ENCODE measurements around the gene NFIA. TPM values are rescaled to one million over a fixed set of nuclear protein-coding genes. Genes with fewer than 3 reads are reported as not detected.
A peak's percentile ranks its signal among the peaks of the same experiment; 100 is the strongest.
"Not testable (repeated sequence)": the region's sequence is repeated elsewhere in the genome, so short reads cannot be mapped to it uniquely, and the experiment has no call there.

NFIA gene
- total and polyA plus RNA-seq, 5 donors = 15.9 to 127 (median 108) TPM

DNA sequence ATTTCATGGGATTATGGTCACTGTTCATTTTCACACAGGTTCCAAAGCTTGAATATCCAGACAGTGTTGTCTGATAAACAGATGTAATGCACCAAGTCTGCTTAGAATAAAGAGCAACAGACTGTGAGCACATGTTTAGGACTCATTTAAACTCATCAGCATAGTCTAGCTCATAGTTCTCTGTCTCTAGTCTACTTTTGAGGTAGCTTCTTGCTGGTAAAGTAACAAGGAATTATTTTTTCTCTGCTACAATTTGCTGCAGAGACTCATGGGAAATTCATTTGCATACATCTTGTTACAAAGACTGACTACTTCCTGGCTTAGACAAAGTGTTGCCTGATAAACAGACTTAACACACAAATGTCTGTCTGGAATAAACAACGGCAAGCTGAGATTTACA, 187.2 kb downstream of the NFIA start:
- intact Hi-C loops (cut with DNase I) = no loop called here

DNA sequence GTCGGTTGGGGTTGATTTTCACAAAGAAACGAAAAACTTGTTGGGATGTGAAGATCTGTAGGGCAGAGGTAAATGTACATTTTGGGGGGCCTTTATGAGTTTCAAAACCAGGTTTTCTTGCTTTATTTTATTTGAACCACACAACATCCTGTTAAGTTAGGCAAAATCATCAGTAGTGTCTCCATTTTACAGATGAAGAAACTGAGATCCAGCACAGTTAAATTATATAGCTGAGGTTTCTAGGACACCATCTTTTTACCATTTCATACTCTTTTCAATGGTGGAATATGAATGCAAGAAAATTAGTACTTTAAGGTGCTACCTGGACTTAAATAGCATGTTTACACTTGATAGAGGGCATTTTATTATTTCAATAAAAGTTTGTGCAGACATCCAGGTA, 187.7 kb downstream of the NFIA start:
- ATAC-seq = no peak
- H3K4me1 ChIP-seq (ENCODE audit: control insufficient read depth, insufficient read depth, low read length) = peaks cover 3% of the 10 kb centered on the region
- no peak overlapping the region for H3K27ac ChIP-seq (ENCODE audit: low read length)
- no peak for DNase-seq
- intact Hi-C loops (cut with DNase I) = no loop called here
- H3K27me3 ChIP-seq (ENCODE audit: control insufficient read depth, insufficient read depth) = no peaks in the 10 kb centered on the region
- no peak overlapping the region for H3K4me3 ChIP-seq (ENCODE audit: low read length)
- no peaks in the 10 kb centered on the region for H3K9me3 ChIP-seq (ENCODE audit: control insufficient read depth, low read length)
- 95% methylated on average over 2 of the region's 2 CpGs for WGBS

More for the DNA sequence above, 187.2 kb downstream of the NFIA start:
- H3K9me3 ChIP-seq (ENCODE audit: control insufficient read depth, low read length) = no peaks in the 10 kb centered on the region
- no peak overlapping the region for H3K4me3 ChIP-seq (ENCODE audit: low read length)
- H3K27me3 ChIP-seq (ENCODE audit: control insufficient read depth, insufficient read depth) = no peaks in the 10 kb centered on the region
- ATAC-seq (no peak), DNase-seq (no peak)
- peaks cover 3% of the 10 kb centered on the region for H3K4me1 ChIP-seq (ENCODE audit: control insufficient read depth, insufficient read depth, low read length)
- no peak overlapping the region for H3K27ac ChIP-seq (ENCODE audit: low read length)
- 54% methylated on average over 1 of the region's 1 CpG for WGBS

DNA sequence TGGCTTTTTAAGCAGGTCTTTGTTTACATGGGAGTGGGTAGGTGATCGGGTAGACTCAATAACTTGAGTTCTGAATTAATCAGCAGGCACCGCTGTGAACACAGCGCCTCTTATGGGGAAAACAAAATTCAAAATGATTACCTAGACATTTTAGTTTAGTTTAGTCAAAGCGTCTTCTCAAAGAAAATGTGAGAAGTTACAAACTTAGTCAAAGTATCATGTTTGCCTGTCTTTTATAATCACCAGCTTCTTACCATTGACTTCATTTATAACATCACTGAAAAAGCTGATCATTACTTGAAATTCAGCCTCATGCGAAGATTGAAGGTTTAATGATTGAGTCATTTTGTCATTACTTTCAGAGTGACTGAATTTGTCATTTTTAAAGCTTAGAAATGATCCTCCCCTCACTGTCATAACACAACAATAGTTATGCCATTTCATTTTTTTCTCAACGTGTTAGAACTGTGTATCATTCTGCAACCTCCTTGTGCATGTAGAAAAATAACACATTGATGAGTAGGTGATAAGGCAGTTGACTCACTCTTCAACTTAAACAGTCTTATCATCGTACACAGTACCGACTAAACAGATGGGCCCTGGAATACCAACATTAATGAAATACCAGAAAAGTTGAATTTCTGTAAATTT, 188.5 kb downstream of the NFIA start:
- Histone ChIP-seq H3K4me3 (ENCODE audit: low read length) (no peak overlapping the region), H3K4me1 (ENCODE audit: control insufficient read depth, insufficient read depth, low read length) (peaks cover 3% of the 10 kb centered on the region), H3K27me3 (ENCODE audit: control insufficient read depth, insufficient read depth) (no peaks in the 10 kb centered on the region), H3K27ac (ENCODE audit: low read length) (no peak overlapping the region), H3K9me3 (ENCODE audit: control insufficient read depth, low read length) (no peaks in the 10 kb centered on the region)
- 77% methylated on average over 8 of the region's 8 CpGs for WGBS
- DNase-seq = no peak
- intact Hi-C loops (cut with DNase I) = no loop called here
- ATAC-seq = no peak

DNA sequence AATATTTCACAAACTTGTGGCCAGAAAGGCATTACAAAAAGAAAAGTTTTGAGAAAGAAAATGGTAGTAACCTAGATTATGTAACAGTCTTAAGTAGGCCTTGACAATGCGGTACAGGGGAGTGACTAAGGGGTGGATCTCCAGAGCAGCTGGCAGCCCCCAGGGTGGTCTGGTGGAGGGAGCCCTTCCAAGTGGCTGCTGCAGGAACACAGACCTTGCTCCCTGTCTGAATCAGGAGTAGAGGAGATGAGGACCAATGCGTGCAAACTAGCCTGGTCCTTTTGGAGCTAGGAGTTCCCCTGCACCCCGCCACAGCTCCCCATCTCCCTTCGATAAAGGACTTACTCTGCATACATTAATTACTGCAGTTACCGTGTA, 189.0 kb downstream of the NFIA start:
- H3K4me3 ChIP-seq (ENCODE audit: low read length) = no peak overlapping the region
- H3K4me1 ChIP-seq (ENCODE audit: control insufficient read depth, insufficient read depth, low read length) = peaks cover 3% of the 10 kb centered on the region
- peak in 1 of 2 donors; percentile 42 for ATAC-seq
- no peaks in the 10 kb centered on the region for H3K9me3 ChIP-seq (ENCODE audit: control insufficient read depth, low read length)
- no peak for DNase-seq
- 96% methylated on average over 5 of the region's 5 CpGs for WGBS
- H3K27me3 ChIP-seq (ENCODE audit: control insufficient read depth, insufficient read depth) = no peaks in the 10 kb centered on the region
- intact Hi-C loops (cut with DNase I) = no loop called here
- no peak overlapping the region for H3K27ac ChIP-seq (ENCODE audit: low read length)

DNA sequence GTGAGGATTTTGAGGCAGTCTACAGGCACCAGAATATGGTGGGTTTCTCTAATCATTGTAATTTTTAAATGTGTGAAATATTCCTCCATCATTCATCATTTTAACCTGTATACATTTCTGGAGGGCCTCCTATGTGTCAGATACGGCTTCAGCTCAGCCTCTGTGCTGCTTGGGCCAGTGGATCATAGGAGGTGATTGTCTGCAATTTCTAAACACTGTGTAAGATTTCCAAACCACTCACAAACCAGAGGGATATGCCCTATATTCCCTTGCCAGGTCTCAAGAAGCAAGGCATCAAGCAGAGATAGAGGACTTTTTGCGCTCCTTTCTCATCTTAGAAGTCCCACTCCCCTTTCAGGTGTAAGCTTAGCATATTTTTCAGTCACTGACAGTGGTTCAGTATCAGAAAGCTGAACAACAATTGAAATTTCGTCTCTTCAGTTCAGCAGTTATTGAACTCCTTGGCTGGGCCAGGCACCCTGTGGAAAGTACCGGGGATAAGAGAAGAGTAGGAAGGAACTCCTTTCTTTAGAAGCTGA, 190.9 kb downstream of the NFIA start:
- peak; percentile 37 to 42 for ATAC-seq
- H3K9me3 ChIP-seq (ENCODE audit: control insufficient read depth, low read length) = no peaks in the 10 kb centered on the region
- DNase-seq = no peak
- peaks cover 5% of the 10 kb centered on the region for H3K4me1 ChIP-seq (ENCODE audit: control insufficient read depth, insufficient read depth, low read length)
- 73% methylated on average over 4 of the region's 4 CpGs for WGBS
- H3K27ac ChIP-seq (ENCODE audit: low read length) = peak overlapping the region; percentile 23
- H3K4me3 ChIP-seq (ENCODE audit: low read length) = no peak overlapping the region
- intact Hi-C loops (cut with DNase I) = no loop called here
- no peaks in the 10 kb centered on the region for H3K27me3 ChIP-seq (ENCODE audit: control insufficient read depth, insufficient read depth)

DNA sequence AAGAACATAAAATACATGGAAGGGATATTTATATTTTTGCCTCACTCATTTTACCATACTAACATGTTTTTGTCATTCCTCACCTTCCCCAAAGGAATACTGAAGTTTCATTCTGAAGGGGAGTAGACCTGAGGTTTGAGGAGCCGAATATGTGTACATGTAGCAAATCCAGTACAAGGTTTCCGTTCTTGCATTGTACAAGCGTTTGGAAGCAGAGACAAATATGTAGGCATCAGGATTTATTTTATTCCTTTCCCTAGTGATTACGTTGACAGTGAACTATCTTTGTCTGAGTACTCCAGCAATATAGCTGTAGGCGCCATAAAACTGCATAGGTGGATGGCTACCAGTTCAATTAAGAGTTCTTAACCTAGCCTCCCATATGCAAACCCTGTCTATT, 191.5 kb downstream of the NFIA start:
- WGBS = 89% methylated on average over 5 of the region's 5 CpGs
- no peak overlapping the region for H3K27ac ChIP-seq (ENCODE audit: low read length)
- intact Hi-C loops (cut with DNase I) = no loop called here
- no peak for ATAC-seq
- peaks cover 5% of the 10 kb centered on the region for H3K4me1 ChIP-seq (ENCODE audit: control insufficient read depth, insufficient read depth, low read length)
- no peaks in the 10 kb centered on the region for H3K27me3 ChIP-seq (ENCODE audit: control insufficient read depth, insufficient read depth)
- no peak for DNase-seq
- no peak overlapping the region for H3K4me3 ChIP-seq (ENCODE audit: low read length)
- no peaks in the 10 kb centered on the region for H3K9me3 ChIP-seq (ENCODE audit: control insufficient read depth, low read length)

DNA sequence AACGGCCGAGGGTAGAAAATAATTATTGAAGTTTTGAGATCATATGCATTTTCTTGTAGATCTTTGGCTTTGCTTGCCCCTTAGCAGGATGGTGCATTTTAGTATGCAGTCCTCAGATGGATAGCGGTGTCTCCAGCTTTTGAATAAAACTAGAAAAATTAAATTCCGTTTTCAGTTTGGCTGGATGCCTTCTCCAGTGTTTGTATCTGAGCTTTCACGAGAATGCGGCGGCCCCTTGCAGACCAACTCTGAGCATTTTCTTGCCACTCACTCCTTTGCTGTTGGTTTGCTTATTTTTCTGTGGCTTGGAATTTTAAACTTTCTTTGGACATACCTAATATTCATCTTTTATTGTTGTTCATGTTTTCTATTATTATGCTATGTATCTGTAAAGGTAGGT, 192.6 kb downstream of the NFIA start:
- intact Hi-C loops (cut with DNase I) = no loop called here
- peak overlapping the region; percentile 58 for H3K27ac ChIP-seq (ENCODE audit: low read length)
- H3K4me1 ChIP-seq (ENCODE audit: control insufficient read depth, insufficient read depth, low read length) = peaks cover 5% of the 10 kb centered on the region

DNA sequence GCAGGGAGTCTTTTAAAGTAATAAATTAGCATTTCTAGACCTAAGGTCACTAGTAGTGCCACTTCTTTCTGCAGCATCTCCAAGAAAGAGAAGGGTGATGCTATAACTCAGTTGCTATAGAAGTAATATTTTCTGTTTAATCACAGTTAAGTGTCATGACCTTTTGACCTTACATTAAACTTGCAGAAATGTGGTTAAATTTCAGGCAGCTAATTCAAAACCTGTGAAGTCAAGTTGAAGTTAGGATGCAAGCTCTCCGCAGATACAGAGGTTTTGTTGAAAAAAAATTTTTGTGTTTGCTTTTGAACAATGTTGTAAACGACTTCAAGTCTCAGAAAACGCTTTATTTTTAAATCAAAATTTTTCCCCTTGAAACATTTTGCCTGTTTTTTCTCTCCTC, 193.9 kb downstream of the NFIA start:
- no peak for ATAC-seq
- Histone ChIP-seq H3K9me3 (ENCODE audit: control insufficient read depth, low read length) (no peaks in the 10 kb centered on the region), H3K27ac (ENCODE audit: low read length) (no peak overlapping the region), H3K4me3 (ENCODE audit: low read length) (no peak overlapping the region), H3K27me3 (ENCODE audit: control insufficient read depth, insufficient read depth) (no peaks in the 10 kb centered on the region), H3K4me1 (ENCODE audit: control insufficient read depth, insufficient read depth, low read length) (peaks cover 5% of the 10 kb centered on the region)
- no peak for DNase-seq
- intact Hi-C loops (cut with DNase I) = no loop called here
- 79% methylated on average over 3 of the region's 3 CpGs for WGBS

More for the DNA sequence above, 192.6 kb downstream of the NFIA start:
- H3K27me3 ChIP-seq (ENCODE audit: control insufficient read depth, insufficient read depth) = no peaks in the 10 kb centered on the region
- H3K4me3 ChIP-seq (ENCODE audit: low read length) = peak overlapping the region; percentile 36
- WGBS = 58% methylated on average over 7 of the region's 7 CpGs
- H3K9me3 ChIP-seq (ENCODE audit: control insufficient read depth, low read length) = no peaks in the 10 kb centered on the region
- no peak for ATAC-seq
- peak in 2 of 3 donors; percentile 56 to 67 for DNase-seq

DNA sequence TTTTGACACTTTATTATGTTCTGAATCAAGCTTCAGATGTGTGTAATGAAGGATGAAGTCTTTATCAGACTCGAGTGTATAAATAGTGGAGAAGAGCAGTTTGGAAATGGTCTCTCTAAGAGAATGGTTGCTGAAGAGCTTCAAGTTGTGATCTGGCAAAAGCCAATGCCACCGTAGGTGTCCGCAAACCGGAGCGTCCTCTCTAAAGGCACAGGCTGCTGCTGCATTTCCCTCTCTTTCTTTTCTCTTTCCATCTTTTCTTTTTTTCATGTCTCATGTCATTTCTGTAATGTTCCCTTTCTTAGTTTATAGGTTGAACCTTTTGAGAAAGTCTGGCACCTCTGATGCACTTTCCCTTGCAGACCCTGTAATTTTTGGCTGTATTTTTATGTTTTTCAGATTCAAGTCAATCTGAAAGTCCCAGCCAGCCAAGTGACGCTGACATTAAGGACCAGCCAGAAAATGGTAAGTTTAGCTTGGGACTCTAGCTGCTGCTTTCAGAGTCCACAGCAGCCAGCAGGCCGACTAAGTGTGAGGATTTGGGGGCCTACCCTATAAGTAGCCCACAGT, 194.8 kb downstream of the NFIA start:
- ATAC-seq (peak; percentile 55 to 57), DNase-seq (peak; percentile 35 to 76 (median 57))
- Histone ChIP-seq H3K9me3 (ENCODE audit: control insufficient read depth, low read length) (no peaks in the 10 kb centered on the region), H3K4me3 (ENCODE audit: low read length) (no peak overlapping the region), H3K27me3 (ENCODE audit: control insufficient read depth, insufficient read depth) (no peaks in the 10 kb centered on the region), H3K4me1 (ENCODE audit: control insufficient read depth, insufficient read depth, low read length) (peaks cover 2% of the 10 kb centered on the region), H3K27ac (ENCODE audit: low read length) (peak overlapping the region; percentile 77)
- 48% methylated on average over 7 of the region's 7 CpGs for WGBS
- intact Hi-C loops (cut with DNase I) = no loop called here

DNA sequence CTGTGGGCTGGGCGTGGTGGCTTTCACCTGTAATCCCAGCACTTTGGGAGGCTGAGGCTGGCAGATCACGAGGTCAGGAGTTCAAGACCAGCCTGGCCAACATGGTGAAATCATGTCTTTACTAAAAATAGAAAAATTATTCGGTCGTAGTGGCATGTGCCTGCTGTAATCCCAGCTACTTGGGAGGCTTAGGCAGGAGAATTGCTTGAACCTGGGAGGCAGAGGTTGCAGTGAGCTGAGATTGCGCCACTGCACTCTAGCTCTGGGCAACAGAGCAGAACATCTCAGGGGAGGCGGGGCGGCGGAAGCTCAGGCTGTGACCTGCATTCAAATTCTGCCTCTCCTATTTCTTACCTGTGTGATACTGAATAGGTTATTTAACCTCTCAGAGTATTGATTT, 196.1 kb downstream of the NFIA start:
- WGBS = 82% methylated on average over 8 of the region's 8 CpGs
- DNase-seq = peak in 2 of 3 donors; percentile 39 to 51
- peak overlapping the region; percentile 29 for H3K27ac ChIP-seq (ENCODE audit: low read length)
- H3K4me3 ChIP-seq (ENCODE audit: low read length); H3K9me3 ChIP-seq (ENCODE audit: control insufficient read depth, low read length); H3K27me3 ChIP-seq (ENCODE audit: control insufficient read depth, insufficient read depth); intact Hi-C loops (cut with DNase I); ATAC-seq; H3K4me1 ChIP-seq (ENCODE audit: control insufficient read depth, insufficient read depth, low read length): not testable (repeated sequence)

DNA sequence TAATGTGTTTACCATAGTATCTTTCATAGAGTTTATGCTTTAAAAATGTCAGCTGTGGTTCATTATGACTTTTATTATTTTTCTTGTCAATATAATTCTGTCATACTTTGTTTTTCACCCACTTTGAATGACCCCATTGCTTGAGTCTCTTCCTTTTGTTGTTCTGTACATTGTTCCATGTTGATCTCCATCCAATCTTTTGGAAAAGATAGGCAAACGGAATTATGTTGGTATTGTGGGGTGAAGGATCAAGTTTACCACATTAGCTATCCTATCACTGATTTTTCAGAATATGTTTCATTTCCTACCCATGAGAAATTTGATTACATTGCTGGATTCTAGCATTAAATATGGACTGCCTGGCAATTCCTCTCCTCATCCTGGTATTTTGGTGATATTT, 196.6 kb downstream of the NFIA start:
- DNase-seq (no peak), ATAC-seq (no peak)
- intact Hi-C loops (cut with DNase I) = no loop called here
- no peaks in the 10 kb centered on the region for H3K27me3 ChIP-seq (ENCODE audit: control insufficient read depth, insufficient read depth)
- no peak overlapping the region for H3K27ac ChIP-seq (ENCODE audit: low read length)
- no peaks in the 10 kb centered on the region for H3K9me3 ChIP-seq (ENCODE audit: control insufficient read depth, low read length)
- no peak overlapping the region for H3K4me3 ChIP-seq (ENCODE audit: low read length)
- H3K4me1 ChIP-seq (ENCODE audit: control insufficient read depth, insufficient read depth, low read length) = peaks cover 4% of the 10 kb centered on the region
- 47% methylated on average over 1 of the region's 1 CpG for WGBS

All from right cardiac atrium (tissue), 5 donors.